Measurements from ENCODE around the gene XXYLT1.

DNA sequence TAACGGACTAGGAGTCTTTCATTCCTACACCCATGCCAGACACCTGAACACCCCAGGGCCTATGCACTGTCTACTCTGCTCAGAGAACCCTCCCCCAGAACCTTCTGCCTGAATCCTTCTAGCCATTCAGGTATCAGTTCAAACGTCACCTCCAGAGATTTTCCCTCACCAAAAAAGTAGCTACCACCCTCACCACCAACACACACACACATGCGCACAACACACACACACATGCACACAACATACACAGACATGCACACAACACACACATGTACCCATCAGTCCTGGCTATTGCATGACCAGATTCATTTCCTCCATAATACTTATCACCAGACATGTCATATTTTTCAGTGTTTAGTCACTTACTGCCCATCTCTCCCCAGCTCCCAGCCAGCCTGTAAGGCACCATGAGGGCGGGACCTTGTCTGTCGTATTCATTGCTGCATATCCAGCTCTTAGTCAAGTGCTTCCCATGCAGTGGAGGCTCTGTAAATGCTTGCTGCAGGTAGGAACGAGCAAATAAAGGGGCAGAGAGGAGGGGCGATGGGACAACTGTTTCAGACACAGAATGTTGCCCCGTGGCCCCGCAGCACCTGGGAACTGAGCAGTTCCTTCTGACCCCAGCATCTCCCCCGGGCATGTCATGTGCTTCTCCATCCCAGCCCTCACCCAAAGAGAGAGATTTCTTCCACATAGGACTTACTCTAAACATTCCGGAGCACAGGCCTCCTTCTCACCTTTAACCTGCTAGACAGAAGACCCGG, 29.2 kb downstream of the XXYLT1 start:
- TF ChIP-seq, protein P1, sequence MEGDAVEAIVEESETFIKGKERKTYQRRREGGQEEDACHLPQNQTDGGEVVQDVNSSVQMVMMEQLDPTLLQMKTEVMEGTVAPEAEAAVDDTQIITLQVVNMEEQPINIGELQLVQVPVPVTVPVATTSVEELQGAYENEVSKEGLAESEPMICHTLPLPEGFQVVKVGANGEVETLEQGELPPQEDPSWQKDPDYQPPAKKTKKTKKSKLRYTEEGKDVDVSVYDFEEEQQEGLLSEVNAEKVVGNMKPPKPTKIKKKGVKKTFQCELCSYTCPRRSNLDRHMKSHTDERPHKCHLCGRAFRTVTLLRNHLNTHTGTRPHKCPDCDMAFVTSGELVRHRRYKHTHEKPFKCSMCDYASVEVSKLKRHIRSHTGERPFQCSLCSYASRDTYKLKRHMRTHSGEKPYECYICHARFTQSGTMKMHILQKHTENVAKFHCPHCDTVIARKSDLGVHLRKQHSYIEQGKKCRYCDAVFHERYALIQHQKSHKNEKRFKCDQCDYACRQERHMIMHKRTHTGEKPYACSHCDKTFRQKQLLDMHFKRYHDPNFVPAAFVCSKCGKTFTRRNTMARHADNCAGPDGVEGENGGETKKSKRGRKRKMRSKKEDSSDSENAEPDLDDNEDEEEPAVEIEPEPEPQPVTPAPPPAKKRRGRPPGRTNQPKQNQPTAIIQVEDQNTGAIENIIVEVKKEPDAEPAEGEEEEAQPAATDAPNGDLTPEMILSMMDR (IDR thresholded peaks at IDR 0.05) = no peak
- TF ChIP-seq POLR2A (IDR thresholded peaks at IDR 0.05) = no peak
